Fibroblast of villous mesenchyme (primary cell): ENCODE measurements around the gene RERE. TPM values are rescaled to one million over a fixed set of nuclear protein-coding genes. Genes with fewer than 3 reads are reported as not detected.

Source experiments
- DNase-seq: peaks from one replicate; pipeline ENCODE4 v3.0.0-alpha.2; 2010; ENCODE audit warnings: low read depth
- H3K4me3 ChIP-seq: 2 replicates; pipeline ENCODE4 v1.5.1; 2011; ENCODE audit warnings: low read depth, mild to moderate bottlenecking, low read length
- total RNA-seq: library from RNA; depleted of rRNA; stranded (reverse); fragments of >200 nt; gene quantifications from 2 replicates; pipeline ENCODE4 v1.2.3, GENCODE V29; 2012
- TF ChIP-seq, protein P1 (sequence below): IDR thresholded peaks from 2 replicates; pipeline ENCODE4 v1.5.1; 2012; ENCODE audit warnings: low read depth, mild to moderate bottlenecking, low read length; ENCODE audit not compliant: insufficient read depth

RERE gene
- total RNA-seq, 1 donor, result 51.4 TPM

- DNase-seq, result no peak
- TF ChIP-seq, protein P1, sequence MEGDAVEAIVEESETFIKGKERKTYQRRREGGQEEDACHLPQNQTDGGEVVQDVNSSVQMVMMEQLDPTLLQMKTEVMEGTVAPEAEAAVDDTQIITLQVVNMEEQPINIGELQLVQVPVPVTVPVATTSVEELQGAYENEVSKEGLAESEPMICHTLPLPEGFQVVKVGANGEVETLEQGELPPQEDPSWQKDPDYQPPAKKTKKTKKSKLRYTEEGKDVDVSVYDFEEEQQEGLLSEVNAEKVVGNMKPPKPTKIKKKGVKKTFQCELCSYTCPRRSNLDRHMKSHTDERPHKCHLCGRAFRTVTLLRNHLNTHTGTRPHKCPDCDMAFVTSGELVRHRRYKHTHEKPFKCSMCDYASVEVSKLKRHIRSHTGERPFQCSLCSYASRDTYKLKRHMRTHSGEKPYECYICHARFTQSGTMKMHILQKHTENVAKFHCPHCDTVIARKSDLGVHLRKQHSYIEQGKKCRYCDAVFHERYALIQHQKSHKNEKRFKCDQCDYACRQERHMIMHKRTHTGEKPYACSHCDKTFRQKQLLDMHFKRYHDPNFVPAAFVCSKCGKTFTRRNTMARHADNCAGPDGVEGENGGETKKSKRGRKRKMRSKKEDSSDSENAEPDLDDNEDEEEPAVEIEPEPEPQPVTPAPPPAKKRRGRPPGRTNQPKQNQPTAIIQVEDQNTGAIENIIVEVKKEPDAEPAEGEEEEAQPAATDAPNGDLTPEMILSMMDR, result no peak
- no peak overlapping the region for H3K4me3 ChIP-seq
Observed at GRCh38 chr1:8474369-8474768, 343.1 kb downstream of the RERE start.

DNA sequence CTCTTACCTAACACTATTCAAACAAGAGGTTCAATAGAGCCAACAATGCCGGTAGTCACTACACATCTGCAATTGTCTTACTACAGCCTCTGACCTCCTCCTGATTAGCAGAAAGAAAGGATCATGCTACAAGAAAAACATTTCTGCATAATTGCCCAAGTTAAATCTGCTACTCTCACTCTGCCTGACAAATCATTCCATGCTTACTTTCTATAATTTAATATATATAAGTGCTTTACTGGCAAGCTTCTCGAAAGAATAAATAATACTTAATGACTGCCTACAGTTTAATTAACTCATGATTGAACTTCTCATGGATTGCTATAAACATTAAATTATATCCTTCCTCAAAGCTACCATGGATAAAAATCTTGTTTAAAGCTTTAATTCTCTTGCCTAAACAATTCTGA, 343.5 kb downstream of the RERE start:
- no peak overlapping the region for H3K4me3 ChIP-seq
- TF ChIP-seq, protein P1, result no peak
- no peak for DNase-seq

- DNase-seq, result no peak
- TF ChIP-seq, protein P1, result no peak
- no peak overlapping the region for H3K4me3 ChIP-seq
Observed at GRCh38 chr1:8473121-8473875, 344.1 kb downstream of the RERE start.

DNA sequence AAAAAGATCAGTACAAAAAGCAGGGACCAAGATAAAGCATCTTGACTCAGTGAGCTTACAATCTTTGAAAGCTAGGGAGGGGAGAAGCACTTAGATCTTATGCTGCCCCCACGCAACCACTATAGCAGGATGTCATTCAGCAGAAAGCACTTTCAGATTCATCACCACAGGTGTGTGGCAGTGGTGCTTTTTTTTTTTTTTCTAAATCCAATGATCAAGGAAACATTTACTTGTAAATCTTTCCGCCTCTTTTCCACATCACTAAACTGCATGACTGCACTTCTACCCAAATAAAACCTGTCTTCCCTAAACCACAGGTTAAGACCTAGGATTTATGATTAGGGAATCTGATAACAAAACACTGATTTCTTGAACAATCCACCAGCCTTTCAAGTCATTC, 344.8 kb downstream of the RERE start:
- TF ChIP-seq, protein P1, result no peak
- no peak for DNase-seq

GRCh38 chr1:8471451-8471850, 346.0 kb downstream of the RERE start:
- no peak overlapping the region for H3K4me3 ChIP-seq
- DNase-seq, result no peak
- TF ChIP-seq, protein P1, result no peak

More for the DNA sequence above, 344.8 kb downstream of the RERE start:
- H3K4me3 ChIP-seq, result no peak overlapping the region

DNA sequence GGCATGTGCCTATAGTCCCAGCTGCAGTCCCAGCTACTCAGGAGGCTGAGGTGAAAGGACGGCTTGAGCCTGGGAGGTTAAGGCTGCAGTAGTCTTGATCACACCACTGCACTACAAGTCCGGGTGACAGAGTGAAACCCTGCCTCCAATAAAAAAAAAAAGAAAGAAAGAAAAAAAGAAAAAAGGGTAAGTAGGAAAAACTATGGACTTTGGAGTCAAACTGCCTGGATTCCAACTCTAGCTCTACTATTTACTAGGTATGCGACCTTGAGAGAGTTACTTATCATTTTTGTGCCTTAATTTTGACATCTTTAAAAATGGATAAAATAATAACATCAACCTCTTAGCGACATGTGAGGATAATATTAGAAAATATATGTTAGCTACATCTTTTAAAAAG, 348.7 kb downstream of the RERE start:
- TF ChIP-seq, protein P1, result no peak
- no peak overlapping the region for H3K4me3 ChIP-seq
- DNase-seq, result no peak

GRCh38 chr1:8467308-8467707, 350.1 kb downstream of the RERE start:
- DNase-seq, result no peak
- no peak overlapping the region for H3K4me3 ChIP-seq
- TF ChIP-seq, protein P1, result no peak
